ENCODE data around the gene DAAM2.

Gene DAAM2

GRCh38 chr6:39770446-39770845 is 21.7 kb upstream of the DAAM2 start:
- H3K9ac ChIP-seq (ENCODE audit: low read depth, low read length): no peak overlapping the region
- H3K4me1 ChIP-seq (ENCODE audit: insufficient read depth, low read length): no peaks in the 10 kb centered on the region
- H3K36me3 ChIP-seq (ENCODE audit: insufficient read depth, low read depth, low read length): no peaks in the 10 kb centered on the region
- no peak overlapping the region for H3K27ac ChIP-seq (ENCODE audit: low read length)
- H3K27me3 ChIP-seq (ENCODE audit: insufficient read depth, low read length): no peaks in the 10 kb centered on the region
- H3K4me3 ChIP-seq (ENCODE audit: low read length): no peak overlapping the region
- H3K9me3 ChIP-seq (ENCODE audit: insufficient read depth, low read depth, low read length): no peaks in the 10 kb centered on the region

- H3K27ac ChIP-seq (ENCODE audit: low read length): no peak overlapping the region
- no peak overlapping the region for H3K4me3 ChIP-seq (ENCODE audit: low read length)
- H3K27me3 ChIP-seq (ENCODE audit: insufficient read depth, low read length): no peaks in the 10 kb centered on the region
- H3K9me3 ChIP-seq (ENCODE audit: insufficient read depth, low read depth, low read length): no peaks in the 10 kb centered on the region
- H3K9ac ChIP-seq (ENCODE audit: low read depth, low read length): no peak overlapping the region
- H3K36me3 ChIP-seq (ENCODE audit: insufficient read depth, low read depth, low read length): no peaks in the 10 kb centered on the region
- peaks cover 5% of the 10 kb centered on the region; the same call in 1 of the 2 replicates for H3K4me1 ChIP-seq (ENCODE audit: insufficient read depth, low read length)
These were observed 19.5 kb upstream of the DAAM2 start for GRCh38 chr6:39772559-39773273.

GRCh38 chr6:39773782-39774181 is 18.4 kb upstream of the DAAM2 start:
- Histone ChIP-seq H3K27me3 (ENCODE audit: insufficient read depth, low read length) (no peaks in the 10 kb centered on the region), H3K27ac (ENCODE audit: low read length) (no peak overlapping the region), H3K4me1 (ENCODE audit: insufficient read depth, low read length) (peaks cover 5% of the 10 kb centered on the region; the same call in 1 of the 2 replicates), H3K36me3 (ENCODE audit: insufficient read depth, low read depth, low read length) (no peaks in the 10 kb centered on the region), H3K9ac (ENCODE audit: low read depth, low read length) (no peak overlapping the region), H3K4me3 (ENCODE audit: low read length) (no peak overlapping the region), H3K9me3 (ENCODE audit: insufficient read depth, low read depth, low read length) (no peaks in the 10 kb centered on the region)

GRCh38 chr6:39776581-39776980 is 15.6 kb upstream of the DAAM2 start:
- Histone ChIP-seq H3K4me1 (ENCODE audit: insufficient read depth, low read length) (peaks cover 5% of the 10 kb centered on the region; the same call in 1 of the 2 replicates), H3K9ac (ENCODE audit: low read depth, low read length) (no peak overlapping the region), H3K27ac (ENCODE audit: low read length) (no peak overlapping the region), H3K9me3 (ENCODE audit: insufficient read depth, low read depth, low read length) (no peaks in the 10 kb centered on the region), H3K4me3 (ENCODE audit: low read length) (no peak overlapping the region), H3K27me3 (ENCODE audit: insufficient read depth, low read length) (no peaks in the 10 kb centered on the region), H3K36me3 (ENCODE audit: insufficient read depth, low read depth, low read length) (no peaks in the 10 kb centered on the region)

GRCh38 chr6:39777218-39777617 is 15.0 kb upstream of the DAAM2 start:
- H3K9ac ChIP-seq (ENCODE audit: low read depth, low read length): no peak overlapping the region
- H3K4me1 ChIP-seq (ENCODE audit: insufficient read depth, low read length): peaks cover 5% of the 10 kb centered on the region; the same call in 1 of the 2 replicates
- H3K27me3 ChIP-seq (ENCODE audit: insufficient read depth, low read length): no peaks in the 10 kb centered on the region
- H3K27ac ChIP-seq (ENCODE audit: low read length): no peak overlapping the region
- H3K4me3 ChIP-seq (ENCODE audit: low read length): no peak overlapping the region
- no peaks in the 10 kb centered on the region for H3K36me3 ChIP-seq (ENCODE audit: insufficient read depth, low read depth, low read length)
- no peaks in the 10 kb centered on the region for H3K9me3 ChIP-seq (ENCODE audit: insufficient read depth, low read depth, low read length)

GRCh38 chr6:39777661-39778060 is 14.5 kb upstream of the DAAM2 start:
- H3K36me3 ChIP-seq (ENCODE audit: insufficient read depth, low read depth, low read length): no peaks in the 10 kb centered on the region
- no peak overlapping the region for H3K27ac ChIP-seq (ENCODE audit: low read length)
- no peak overlapping the region for H3K4me3 ChIP-seq (ENCODE audit: low read length)
- H3K4me1 ChIP-seq (ENCODE audit: insufficient read depth, low read length): peaks cover 5% of the 10 kb centered on the region; the same call in 1 of the 2 replicates
- no peaks in the 10 kb centered on the region for H3K9me3 ChIP-seq (ENCODE audit: insufficient read depth, low read depth, low read length)
- H3K9ac ChIP-seq (ENCODE audit: low read depth, low read length): no peak overlapping the region
- no peaks in the 10 kb centered on the region for H3K27me3 ChIP-seq (ENCODE audit: insufficient read depth, low read length)

- H3K9ac ChIP-seq (ENCODE audit: low read depth, low read length): no peak overlapping the region
- H3K9me3 ChIP-seq (ENCODE audit: insufficient read depth, low read depth, low read length): no peaks in the 10 kb centered on the region
- H3K27me3 ChIP-seq (ENCODE audit: insufficient read depth, low read length): no peaks in the 10 kb centered on the region
- H3K36me3 ChIP-seq (ENCODE audit: insufficient read depth, low read depth, low read length): no peaks in the 10 kb centered on the region
- H3K4me1 ChIP-seq (ENCODE audit: insufficient read depth, low read length): peaks cover 5% of the 10 kb centered on the region; the same call in 1 of the 2 replicates
- H3K27ac ChIP-seq (ENCODE audit: low read length): no peak overlapping the region
- H3K4me3 ChIP-seq (ENCODE audit: low read length): no peak overlapping the region
These were observed 13.5 kb upstream of the DAAM2 start for GRCh38 chr6:39778581-39779255.

GRCh38 chr6:39785281-39785680 is 6.9 kb upstream of the DAAM2 start:
- no peaks in the 10 kb centered on the region for H3K36me3 ChIP-seq (ENCODE audit: insufficient read depth, low read depth, low read length)
- no peaks in the 10 kb centered on the region for H3K4me1 ChIP-seq (ENCODE audit: insufficient read depth, low read length)

GRCh38 chr6:39786649-39787048 is 5.5 kb upstream of the DAAM2 start:
- Histone ChIP-seq H3K36me3 (ENCODE audit: insufficient read depth, low read depth, low read length) (no peaks in the 10 kb centered on the region), H3K27me3 (ENCODE audit: insufficient read depth, low read length) (no peaks in the 10 kb centered on the region; the same call in 1 of the 2 replicates), H3K4me1 (ENCODE audit: insufficient read depth, low read length) (no peaks in the 10 kb centered on the region), H3K27ac (ENCODE audit: low read length) (no peak overlapping the region), H3K4me3 (ENCODE audit: low read length) (no peak overlapping the region), H3K9me3 (ENCODE audit: insufficient read depth, low read depth, low read length) (no peaks in the 10 kb centered on the region), H3K9ac (ENCODE audit: low read depth, low read length) (no peak overlapping the region)

More at GRCh38 chr6:39785281-39785680, 6.9 kb upstream of the DAAM2 start:
- Histone ChIP-seq H3K9ac (ENCODE audit: low read depth, low read length) (no peak overlapping the region), H3K27me3 (ENCODE audit: insufficient read depth, low read length) (no peaks in the 10 kb centered on the region), H3K27ac (ENCODE audit: low read length) (no peak overlapping the region), H3K9me3 (ENCODE audit: insufficient read depth, low read depth, low read length) (no peaks in the 10 kb centered on the region), H3K4me3 (ENCODE audit: low read length) (no peak overlapping the region)

GRCh38 chr6:39787322-39787721 is 4.9 kb upstream of the DAAM2 start:
- H3K9me3 ChIP-seq (ENCODE audit: insufficient read depth, low read depth, low read length): no peaks in the 10 kb centered on the region

GRCh38 chr6:39790772-39791171 is 1.4 kb upstream of the DAAM2 start:
- Histone ChIP-seq H3K9ac (ENCODE audit: low read depth, low read length) (no peak overlapping the region), H3K36me3 (ENCODE audit: insufficient read depth, low read depth, low read length) (no peaks in the 10 kb centered on the region), H3K4me1 (ENCODE audit: insufficient read depth, low read length) (no peaks in the 10 kb centered on the region), H3K27me3 (ENCODE audit: insufficient read depth, low read length) (peaks cover 32% of the 10 kb centered on the region), H3K9me3 (ENCODE audit: insufficient read depth, low read depth, low read length) (no peaks in the 10 kb centered on the region), H3K4me3 (ENCODE audit: low read length) (no peak overlapping the region), H3K27ac (ENCODE audit: low read length) (no peak overlapping the region)

More at GRCh38 chr6:39787322-39787721, 4.9 kb upstream of the DAAM2 start:
- peaks cover 5% of the 10 kb centered on the region; the same call in 1 of the 2 replicates for H3K27me3 ChIP-seq (ENCODE audit: insufficient read depth, low read length)
- no peak overlapping the region for H3K27ac ChIP-seq (ENCODE audit: low read length)
- H3K4me3 ChIP-seq (ENCODE audit: low read length): no peak overlapping the region
- no peaks in the 10 kb centered on the region for H3K4me1 ChIP-seq (ENCODE audit: insufficient read depth, low read length)
- no peak overlapping the region for H3K9ac ChIP-seq (ENCODE audit: low read depth, low read length)
- H3K36me3 ChIP-seq (ENCODE audit: insufficient read depth, low read depth, low read length): no peaks in the 10 kb centered on the region

GRCh38 chr6:39791311-39791710 is 865 bp upstream of the DAAM2 start:
- Histone ChIP-seq H3K4me1 (ENCODE audit: insufficient read depth, low read length) (no peaks in the 10 kb centered on the region), H3K9ac (ENCODE audit: low read depth, low read length) (no peak overlapping the region), H3K27me3 (ENCODE audit: insufficient read depth, low read length) (peaks cover 32% of the 10 kb centered on the region), H3K27ac (ENCODE audit: low read length) (no peak overlapping the region), H3K9me3 (ENCODE audit: insufficient read depth, low read depth, low read length) (no peaks in the 10 kb centered on the region), H3K4me3 (ENCODE audit: low read length) (no peak overlapping the region), H3K36me3 (ENCODE audit: insufficient read depth, low read depth, low read length) (no peaks in the 10 kb centered on the region)
